ENCODE results near the gene DDT.
"Not testable (repeated sequence)": the region's sequence is repeated elsewhere in the genome, so short reads cannot be mapped to it uniquely, and the experiment has no call there.

Gene DDT

DNA sequence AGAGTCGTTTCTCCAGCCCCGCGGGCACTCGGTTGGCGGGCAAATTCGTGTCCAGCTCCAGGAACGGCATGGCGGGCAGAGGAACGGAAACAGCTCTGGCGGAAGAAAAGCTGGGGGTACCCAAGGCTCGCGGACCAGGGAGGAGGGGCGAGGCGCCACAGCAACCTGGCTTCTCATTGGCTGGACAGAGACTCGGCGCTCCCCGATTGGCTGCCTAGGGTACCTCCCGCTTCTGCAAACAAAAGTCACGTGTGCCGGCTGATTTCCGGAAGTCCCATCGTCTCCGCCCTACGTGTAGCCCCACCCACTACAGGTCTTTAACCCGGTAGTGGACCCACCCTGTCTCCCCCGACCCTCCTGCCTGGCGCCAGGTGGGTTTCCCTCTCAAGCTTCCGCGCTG lies at the start of gene DDT:
Gene DDT, minus strand, starts transcription at position 97 of the 400 bp plus-strand sequence. Its CDS starts 27 bp downstream, at position 70.
- not testable (repeated sequence) for DNase-seq (ENCODE audit: low spot score)

DNA sequence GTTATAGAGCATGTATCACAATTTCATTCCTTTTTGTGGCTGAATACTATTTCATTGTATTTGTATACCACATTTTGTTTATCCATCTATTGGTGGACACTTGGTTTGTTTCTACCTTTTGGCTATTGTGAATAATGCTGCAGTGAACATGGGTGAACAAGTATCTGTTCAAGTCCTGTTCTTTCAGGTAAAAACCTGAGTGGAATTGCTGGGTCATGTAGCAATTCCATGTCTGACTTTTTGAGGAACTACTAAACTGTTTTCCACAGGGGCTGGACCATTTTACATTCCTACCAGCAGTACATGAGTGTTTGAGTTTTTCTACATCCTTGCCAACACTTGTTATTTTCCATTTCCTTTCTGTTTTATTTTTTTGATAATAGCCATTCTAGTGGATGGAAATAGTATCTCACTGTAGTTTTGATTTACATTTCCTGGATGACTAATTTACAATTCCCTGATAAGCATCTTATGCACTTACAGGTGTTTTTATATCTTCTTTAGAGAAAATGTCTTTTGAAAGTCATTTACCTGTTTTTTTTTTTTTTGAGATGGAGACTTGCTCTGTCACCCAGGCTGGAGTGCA lies 49.1 kb upstream of the DDT start:
- no peak for DNase-seq (ENCODE audit: low spot score)

DNA sequence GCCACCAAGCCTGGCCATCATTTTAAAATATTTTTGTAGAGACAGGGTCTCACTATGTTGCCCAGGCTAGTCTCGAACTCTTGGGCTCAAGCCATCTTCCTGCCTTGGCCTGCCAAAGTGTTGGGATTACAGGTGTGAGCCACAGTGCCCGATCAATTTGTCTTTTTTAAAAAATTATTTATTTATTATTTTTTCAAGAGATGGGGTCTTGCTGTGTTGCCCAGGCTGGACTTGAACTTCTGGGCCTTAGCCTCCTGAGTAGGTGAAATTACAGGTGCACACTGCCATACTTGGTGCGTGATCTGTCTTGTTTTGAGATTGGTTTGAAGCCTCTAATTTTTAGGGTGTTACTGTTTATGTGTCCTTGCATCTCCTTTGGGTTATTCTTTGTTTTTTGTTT lies 47.1 kb upstream of the DDT start:
- no peak for DNase-seq (ENCODE audit: low spot score)

DNA sequence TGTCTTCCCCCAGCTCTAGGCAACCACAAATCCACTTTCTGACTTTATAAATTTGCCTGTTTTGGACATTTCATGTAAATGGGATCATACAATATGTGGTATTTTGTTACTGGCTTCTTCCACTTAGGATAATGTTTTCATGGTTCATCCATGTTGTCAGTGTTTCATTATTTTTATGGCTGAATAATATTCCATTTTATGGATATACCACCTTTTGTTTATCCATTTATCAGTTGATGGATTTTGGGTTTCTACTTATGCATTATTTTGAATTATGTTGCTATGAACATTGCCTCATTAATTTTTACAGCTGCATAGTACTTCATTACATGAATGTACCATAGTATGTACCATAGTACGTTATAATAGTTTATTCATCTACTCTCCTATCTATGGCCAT lies 41.9 kb upstream of the DDT start:
- DNase-seq (ENCODE audit: low spot score), result no peak

DNA sequence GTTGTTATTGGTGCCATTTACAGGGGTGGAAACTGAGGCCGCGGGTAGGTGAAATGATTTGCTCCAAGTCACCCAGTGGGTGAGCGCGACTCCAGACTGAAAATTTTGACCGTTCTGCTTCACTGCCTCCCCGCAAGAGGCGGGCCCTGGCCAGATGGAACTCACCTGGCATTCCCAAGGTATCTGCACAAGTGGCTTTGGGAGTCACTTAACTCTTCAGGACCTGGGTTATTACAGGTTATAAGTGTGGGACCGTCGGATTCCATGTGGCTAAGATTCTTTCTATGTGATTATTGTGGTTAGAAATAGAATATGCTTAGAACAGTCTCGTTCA lies 37.5 kb upstream of the DDT start:
- no peak for DNase-seq (ENCODE audit: low spot score)

DNA sequence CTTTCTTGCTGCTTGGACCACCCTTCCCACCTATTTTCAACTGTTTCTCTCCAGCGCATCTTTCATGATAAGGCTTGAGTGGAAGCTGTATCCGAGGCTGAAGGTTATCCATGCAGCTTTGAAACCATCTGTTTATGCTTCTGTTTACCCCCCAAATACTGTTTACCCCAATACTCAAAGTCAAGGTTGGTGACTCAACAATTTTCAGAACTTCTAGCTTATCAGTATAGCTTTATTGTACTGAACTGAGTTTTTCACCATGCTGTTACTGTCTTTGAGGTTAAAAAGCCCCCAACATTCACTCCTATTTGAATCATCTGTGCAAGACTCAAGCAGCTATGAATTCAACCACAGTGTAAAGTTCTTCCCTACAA lies 35.8 kb upstream of the DDT start:
- no peak for DNase-seq (ENCODE audit: low spot score)

DNA sequence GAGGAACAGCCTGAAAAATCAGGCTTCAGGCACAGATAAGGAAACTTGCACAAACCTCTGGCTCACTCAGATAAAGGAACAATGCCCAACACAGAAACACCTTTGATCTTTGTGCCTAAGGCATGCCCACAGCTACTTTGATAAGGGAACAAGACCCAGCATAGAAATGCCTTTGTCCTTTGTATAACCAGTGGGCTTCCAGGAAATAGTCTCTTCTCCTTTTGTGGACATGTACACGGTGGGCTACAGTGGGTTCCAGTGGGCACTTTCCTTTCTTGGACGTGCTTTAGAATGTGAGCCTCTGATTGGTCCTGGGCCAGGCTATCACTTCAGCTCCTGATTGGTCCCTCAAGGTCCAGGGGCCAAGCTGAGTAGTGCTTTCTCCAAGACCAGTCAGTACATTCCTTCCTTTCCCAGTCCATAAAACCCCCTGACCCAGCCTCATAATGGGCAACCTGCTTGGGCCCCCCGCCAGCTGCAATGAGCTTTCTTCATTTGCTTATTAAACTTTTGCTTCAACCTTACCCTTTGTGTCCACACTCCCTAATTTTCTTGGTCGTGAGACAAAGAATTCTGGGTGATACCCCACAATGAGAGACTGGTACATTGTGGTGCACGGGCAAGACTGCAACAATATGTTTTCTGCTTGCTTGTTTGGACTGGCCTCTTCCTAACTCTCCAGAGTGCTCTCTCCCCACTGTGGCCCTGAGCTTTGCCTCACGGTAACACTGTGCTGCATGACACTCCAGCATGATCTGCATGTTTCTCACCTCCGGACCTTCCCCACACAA lies 35.2 kb upstream of the DDT start:
- DNase-seq (ENCODE audit: low spot score), result no peak

DNA sequence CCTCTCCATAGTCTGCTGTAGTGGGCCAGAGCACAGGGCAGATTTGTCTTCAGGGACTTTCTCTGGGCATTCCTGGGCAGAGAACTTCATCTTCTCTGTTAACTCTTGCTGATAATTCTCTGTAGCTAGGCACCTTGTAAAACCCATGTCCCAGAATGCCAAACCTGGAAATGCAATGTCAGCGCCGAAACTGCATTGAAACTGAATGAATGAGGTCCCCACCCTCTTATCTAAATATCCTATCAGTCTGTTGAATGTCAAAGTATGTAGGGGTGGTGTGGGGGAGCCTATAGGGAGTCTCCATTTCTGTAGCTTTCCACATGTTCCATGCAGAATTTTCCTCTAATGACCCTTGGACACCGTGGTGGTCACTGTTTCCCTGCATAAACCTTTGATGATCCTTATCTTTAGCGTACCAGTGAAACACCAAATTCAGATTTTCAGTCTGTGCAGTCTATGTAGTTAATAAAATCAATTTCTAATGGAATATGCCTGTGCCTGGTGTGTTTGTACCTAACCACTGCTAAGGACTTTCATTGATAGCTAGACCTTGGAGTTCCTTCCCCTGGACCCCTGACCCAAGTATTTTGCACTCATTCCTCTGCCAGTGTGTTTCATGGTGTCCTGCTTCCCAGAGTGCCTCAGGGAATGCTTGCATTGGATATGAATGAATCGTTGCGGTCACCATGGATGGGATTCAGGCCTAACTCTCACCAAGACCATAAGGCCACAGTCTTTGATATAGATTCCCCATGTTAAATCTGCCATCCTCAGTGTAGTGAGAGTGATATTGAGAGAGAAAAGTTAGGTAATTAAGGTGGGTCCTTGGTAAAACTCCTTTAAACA lies 34.4 kb upstream of the DDT start:
- DNase-seq (ENCODE audit: low spot score), result no peak

DNA sequence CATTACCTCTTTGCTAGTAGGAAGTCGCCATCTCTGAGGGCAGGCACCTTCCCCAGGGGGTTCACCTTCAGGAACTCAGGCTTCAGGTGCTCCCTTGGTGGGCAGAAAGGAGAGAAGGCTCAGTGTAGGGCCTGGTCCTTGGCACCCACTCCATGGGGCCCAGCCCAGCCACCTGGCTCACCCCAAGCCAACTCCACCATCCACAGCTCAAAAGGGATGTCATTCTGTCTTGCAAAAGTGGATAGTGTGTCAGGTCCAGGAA lies 33.7 kb upstream of the DDT start:
- DNase-seq (ENCODE audit: low spot score), result no peak

DNA sequence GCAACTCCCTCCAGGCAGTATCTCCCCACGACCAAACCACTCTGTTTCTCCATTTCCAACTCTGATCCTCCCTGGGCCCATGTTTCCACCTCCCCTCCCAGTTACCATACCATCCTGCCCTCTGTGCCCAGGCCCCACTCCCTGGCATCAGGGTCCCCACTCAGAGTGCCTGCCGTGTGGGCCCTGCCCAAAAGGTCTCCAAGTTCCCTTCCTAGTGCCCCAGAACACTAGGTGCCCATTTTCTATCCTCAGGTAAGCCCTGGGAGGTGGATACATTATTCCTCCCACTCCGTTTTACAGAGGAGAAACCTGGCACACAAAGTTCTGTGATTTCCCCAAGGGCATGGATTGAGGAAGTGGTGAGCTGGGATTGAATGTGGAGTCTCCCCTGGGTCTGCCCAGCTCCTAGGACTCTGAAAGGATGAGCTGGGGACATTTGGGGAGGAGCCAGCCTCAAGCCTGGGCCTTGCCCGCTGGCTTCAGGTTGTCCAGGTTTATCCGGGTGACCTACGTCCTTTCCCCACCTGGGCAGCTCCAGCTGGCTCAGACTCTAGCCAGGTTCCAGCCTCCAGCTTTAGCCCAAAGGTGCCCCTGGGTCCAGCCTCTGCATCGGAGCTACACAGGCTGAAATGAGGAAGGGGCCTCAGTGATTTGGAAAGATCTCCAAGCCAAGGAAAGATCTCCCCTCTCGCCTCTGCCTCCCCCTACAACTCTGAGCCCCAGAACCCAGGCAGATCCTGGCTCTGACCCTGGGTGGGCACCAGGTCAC lies 33.2 kb upstream of the DDT start:
- DNase-seq (ENCODE audit: low spot score), result no peak

DNA sequence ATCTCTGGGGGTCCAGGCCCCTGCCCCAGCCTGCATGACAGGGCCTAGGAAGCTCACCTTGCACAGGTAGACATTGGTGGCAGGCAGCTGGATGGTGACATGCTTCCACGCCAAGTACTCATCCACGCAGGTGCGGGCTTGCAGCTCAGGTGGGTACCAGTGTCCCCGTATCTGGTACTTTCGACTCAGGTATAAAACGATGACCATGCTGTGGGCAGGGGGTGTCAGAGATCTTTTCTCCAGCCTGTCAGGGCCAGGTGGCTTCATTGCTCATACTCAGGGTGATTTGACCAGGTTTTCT lies 32.6 kb upstream of the DDT start:
- no peak for DNase-seq (ENCODE audit: low spot score)

DNA sequence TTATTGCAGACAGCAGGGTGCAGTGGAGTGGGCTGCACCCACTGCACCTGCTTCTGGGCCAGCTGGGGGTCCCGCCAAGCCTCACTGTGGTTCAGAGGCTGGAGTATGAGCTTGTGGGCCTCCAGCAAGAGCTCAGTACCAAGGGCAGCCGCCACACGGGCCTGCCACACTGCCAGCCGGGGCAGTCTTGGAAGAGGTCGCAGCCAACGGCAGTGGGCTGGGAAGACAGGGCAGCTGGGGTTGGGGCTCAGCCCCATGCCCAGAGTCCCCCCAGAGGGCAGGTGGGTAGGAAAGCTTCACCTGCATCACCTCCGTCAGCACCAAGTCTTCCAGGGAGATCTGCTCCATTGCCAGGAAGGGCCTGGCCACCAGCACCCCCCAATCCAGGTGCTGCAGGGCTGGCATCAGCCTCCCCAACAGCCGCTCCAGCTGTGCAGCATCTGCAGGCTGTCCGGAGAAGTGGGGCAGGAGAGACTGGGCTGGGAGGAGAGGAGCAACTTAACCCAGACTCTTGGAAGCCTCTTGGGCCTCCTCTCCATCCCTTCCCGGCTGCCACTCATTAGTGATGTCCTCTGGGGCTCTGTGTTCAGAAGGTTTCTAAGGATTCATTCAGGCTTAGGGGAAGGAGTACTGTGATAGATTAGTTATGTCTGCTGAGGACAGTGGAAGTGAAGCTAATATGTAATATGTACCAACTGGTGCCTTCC lies 32.1 kb upstream of the DDT start:
- DNase-seq (ENCODE audit: low spot score), result no peak

DNA sequence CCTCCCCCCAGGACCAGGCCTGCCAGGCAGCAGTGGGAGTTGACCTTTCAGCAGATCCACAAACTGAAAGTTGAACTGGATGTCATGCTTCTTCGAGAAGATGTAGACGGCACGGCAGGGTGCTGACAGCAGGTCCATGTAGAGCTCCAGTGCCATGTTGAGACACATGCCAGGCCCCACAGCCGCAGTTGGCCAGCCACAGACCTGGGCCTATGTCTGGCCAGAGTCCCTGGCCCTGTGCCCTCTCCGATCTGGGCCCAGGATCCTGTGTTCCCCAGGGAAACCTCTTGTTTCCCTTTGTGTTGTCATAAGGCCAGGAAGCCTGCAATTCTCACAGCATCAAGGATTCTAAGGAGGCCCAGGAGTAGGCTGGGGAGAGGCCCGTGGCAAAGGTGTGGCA lies 31.0 kb upstream of the DDT start, which contains the start of gene GSTT4:
Gene GSTT4, minus strand, starts transcription at position 253 of the 400 bp plus-strand sequence. Its CDS starts 97 bp downstream, at position 156.
- DNase-seq (ENCODE audit: low spot score), result no peak

DNA sequence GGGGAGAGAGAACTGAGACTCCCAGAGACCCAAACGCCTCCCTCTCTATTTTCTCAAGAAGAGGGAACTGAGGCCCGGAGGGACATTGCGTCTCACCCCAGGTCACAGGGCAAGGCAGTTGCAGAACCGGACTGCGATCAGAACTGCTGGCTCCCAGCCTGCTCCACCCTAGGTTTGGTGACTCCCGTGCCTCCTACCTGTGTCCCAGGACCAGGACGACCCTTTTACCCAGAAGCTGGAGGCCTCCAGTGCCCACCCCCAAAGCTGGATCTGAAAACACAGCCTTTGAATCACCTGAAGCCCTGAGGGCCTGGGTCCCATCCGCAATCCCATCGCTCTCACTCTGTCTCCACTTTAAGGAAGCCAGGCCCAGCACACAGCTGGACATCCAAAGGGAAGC lies 29.6 kb upstream of the DDT start:
- no peak for DNase-seq (ENCODE audit: low spot score)

DNA sequence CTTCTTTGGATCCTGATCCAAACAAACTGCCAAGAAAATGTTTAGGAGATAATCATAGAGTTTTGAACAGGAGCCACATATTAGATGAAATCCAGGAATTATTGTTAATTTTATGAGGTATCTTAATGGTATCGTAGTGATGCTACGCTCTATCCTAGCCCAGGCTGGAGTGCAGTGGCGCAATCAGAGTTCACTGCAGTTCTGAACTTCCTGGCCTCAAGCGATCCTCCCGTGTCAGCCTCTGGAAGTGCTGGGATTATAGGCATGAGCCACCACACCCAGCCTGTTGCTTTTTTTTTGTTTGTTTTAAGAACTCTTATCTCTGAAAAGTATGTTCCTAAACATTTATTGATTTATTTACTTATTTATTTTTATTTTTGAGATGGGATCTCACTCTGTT lies 28.6 kb upstream of the DDT start:
- no peak for DNase-seq (ENCODE audit: low spot score)

DNA sequence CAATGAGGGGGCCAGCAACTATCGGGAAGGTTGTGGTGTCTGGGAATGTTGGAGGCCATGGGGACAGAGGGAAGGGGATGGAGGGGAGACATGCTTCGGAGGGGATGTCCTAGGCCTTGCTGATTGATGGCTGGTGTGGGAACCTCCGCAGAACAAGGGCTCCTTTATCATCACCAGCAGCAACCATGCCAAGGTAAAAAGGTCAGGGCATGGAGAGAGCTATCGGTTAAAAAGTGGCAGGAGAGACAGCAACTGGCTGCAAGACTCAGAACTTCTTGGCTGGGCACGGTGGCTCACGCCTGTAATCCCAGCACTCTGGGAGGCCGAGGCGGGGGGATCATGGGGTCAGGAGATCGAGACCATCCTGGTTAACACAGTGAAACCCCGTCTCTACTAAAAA lies 28.0 kb upstream of the DDT start:
- DNase-seq (ENCODE audit: low spot score), result no peak

DNA sequence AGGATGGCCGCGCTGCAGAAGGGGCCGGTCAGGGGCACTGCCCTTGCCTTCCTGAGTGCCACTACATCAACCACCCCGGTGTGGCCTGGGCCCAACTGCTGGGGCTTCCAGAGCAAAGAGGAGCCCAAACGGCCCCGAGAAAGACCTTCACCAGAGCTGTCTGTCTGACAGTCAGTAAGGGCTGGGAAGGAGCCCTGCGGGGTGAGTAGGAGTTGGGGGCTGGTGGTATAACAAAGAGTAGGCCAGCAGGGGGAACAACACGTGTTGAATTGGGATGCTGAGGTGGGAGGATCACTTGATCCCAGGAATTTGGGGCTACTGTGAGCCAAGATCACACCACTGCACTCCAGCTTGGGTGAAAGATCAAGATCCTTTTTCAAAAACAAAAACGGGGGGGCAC lies 27.1 kb upstream of the DDT start:
- no peak for DNase-seq (ENCODE audit: low spot score)

DNA sequence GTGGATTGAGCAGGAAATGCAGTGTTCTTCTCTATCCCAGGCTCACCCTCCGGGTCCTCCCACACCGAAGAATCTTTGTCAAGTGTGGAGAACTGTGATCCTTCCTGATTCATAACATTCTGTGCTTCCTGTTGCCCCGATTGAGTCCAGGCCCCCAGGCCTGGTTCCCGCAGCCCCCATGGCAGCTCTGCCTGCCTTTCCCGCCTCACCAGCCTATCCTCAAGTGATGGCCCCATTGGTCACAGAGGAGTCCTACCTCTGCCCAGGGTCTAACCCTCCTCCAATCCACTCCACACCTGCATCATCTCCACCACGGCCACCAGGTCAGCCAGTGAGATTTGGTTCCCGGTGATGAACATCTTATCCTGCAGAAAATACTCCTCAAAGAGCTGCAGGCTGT lies 25.5 kb upstream of the DDT start:
- DNase-seq (ENCODE audit: low spot score), result not testable (repeated sequence)

DNA sequence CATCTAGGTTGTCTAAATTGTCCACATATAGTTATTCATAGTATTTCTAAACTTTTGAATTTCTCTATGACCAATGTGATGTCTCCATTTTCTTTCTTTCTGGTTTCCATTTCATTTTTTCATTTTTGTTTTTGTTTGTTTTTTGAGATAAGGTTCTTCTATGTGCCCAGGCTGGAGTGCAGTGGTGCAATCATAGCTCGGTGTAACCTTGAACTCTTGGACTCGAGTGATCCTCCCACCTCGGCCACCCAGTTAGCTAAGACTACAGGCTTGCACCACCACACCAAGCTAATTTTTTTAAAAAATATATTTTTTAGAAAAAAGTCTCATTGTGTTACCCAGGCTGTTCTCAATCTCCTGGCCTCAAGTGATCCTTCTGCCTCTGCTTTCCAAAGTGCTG lies 22.9 kb upstream of the DDT start:
- no peak for DNase-seq (ENCODE audit: low spot score)

DNA sequence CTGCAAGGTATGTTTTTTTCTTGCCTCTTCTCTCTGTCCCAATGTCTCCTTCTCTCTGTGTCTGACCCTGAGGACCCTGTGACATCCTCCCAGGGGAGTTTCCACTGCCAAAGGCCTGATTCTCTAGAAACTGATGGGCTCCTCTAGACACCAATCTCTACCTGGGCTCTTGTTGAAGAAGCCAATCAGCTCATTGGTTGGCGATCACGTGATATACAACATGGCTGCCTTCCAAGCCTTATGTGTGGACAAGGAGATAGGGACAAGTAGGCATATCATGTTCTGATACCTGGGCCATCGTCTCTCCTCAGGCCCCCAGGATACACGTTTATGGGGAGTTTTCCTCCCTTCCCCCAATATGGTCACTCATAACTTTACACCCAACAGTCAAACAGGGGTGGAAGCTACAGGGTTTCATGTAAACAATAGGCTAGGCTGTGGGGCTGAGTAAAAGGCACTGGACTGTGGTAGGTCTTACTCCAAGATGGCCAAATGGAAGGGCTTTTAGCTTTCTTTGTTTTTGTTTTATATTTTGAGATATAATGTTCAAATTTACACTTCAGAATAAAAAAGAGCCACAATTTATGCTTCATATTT lies 19.4 kb upstream of the DDT start:
- DNase-seq (ENCODE audit: low spot score), result peak; percentile 52

DNA sequence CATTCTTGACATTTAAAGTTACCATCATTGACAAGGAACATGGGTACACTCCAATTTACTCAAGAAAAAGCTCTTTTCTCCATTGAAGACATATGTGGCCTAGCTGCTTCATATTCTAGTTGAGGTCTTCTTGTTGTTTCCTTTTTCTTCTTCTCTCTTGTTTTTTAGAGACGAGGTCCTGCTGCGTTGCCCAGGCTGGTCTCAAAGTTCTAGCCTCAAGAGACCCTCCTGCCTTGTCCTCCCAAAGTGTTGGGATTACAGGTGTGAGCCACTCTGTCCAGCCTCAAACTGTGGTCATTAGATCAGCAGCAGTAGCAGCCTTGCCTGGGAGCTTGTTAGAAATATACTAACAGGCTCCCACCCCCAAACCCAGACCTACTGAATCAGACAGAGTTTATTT lies 18.8 kb upstream of the DDT start:
- DNase-seq (ENCODE audit: low spot score), result not testable (repeated sequence)
